GM21737 (cell line): ENCODE measurements around the gene DOCK10.
A peak's percentile ranks its signal among the peaks of the same experiment; 100 is the strongest.
"Not testable (repeated sequence)": the region's sequence is repeated elsewhere in the genome, so short reads cannot be mapped to it uniquely, and the experiment has no call there.

Experiments used
- ATAC-seq: cut with Tn5 transposase; IDR thresholded peaks from one replicate; pipeline ENCODE4 v1.9.1; 2021; ENCODE audit warnings: mild to moderate bottlenecking, moderate library complexity; ENCODE audit not compliant: unreplicated experiment

The DOCK10 gene

GRCh38 chr2:224951723-224952481 is 90.4 kb downstream of the DOCK10 start:
- ATAC-seq = no peak

GRCh38 chr2:224948859-224949258 is 93.4 kb downstream of the DOCK10 start:
- no peak for ATAC-seq

GRCh38 chr2:224948005-224948404 is 94.3 kb downstream of the DOCK10 start:
- ATAC-seq = no peak

GRCh38 chr2:224947566-224947965 is 94.7 kb downstream of the DOCK10 start:
- no peak for ATAC-seq

GRCh38 chr2:224946895-224947294 is 95.4 kb downstream of the DOCK10 start:
- ATAC-seq = peak; percentile 75

- no peak for ATAC-seq
Measured at GRCh38 chr2:224944707-224945547, 97.3 kb downstream of the DOCK10 start.

GRCh38 chr2:224943601-224944041 is 98.6 kb downstream of the DOCK10 start:
- ATAC-seq = not testable (repeated sequence)

- ATAC-seq = no peak
Measured at GRCh38 chr2:224941960-224942359, 100.3 kb downstream of the DOCK10 start.

- ATAC-seq = no peak
Measured at GRCh38 chr2:224940618-224941017, 101.7 kb downstream of the DOCK10 start.

- ATAC-seq = peak; percentile 48
Measured at GRCh38 chr2:224938651-224939182, 103.6 kb downstream of the DOCK10 start.

GRCh38 chr2:224937887-224938286 is 104.4 kb downstream of the DOCK10 start:
- peak; percentile 84 for ATAC-seq

GRCh38 chr2:224934526-224935188 is 107.6 kb downstream of the DOCK10 start:
- no peak for ATAC-seq

GRCh38 chr2:224933431-224933830 is 108.8 kb downstream of the DOCK10 start:
- no peak for ATAC-seq

GRCh38 chr2:224932522-224932921 is 109.7 kb downstream of the DOCK10 start:
- no peak for ATAC-seq

GRCh38 chr2:224931956-224932355 is 110.3 kb downstream of the DOCK10 start:
- no peak for ATAC-seq

- no peak for ATAC-seq
Measured at GRCh38 chr2:224930990-224931389, 111.3 kb downstream of the DOCK10 start.

- ATAC-seq = no peak
Measured at GRCh38 chr2:224930124-224930523, 112.1 kb downstream of the DOCK10 start.

GRCh38 chr2:224929512-224929911 is 112.8 kb downstream of the DOCK10 start:
- no peak for ATAC-seq

GRCh38 chr2:224927646-224928173 is 114.6 kb downstream of the DOCK10 start:
- no peak for ATAC-seq

- no peak for ATAC-seq
Measured at GRCh38 chr2:224927011-224927410, 115.3 kb downstream of the DOCK10 start.

- ATAC-seq = no peak
Measured at GRCh38 chr2:224925810-224926100, 116.5 kb downstream of the DOCK10 start.
